ENCODE results near the gene SKAP1. TPM values are rescaled to one million over a fixed set of nuclear protein-coding genes. Genes with fewer than 3 reads are reported as not detected.

SKAP1 gene
- total RNA-seq, 1 donor from 2014 or later = 5.1 TPM

DNA sequence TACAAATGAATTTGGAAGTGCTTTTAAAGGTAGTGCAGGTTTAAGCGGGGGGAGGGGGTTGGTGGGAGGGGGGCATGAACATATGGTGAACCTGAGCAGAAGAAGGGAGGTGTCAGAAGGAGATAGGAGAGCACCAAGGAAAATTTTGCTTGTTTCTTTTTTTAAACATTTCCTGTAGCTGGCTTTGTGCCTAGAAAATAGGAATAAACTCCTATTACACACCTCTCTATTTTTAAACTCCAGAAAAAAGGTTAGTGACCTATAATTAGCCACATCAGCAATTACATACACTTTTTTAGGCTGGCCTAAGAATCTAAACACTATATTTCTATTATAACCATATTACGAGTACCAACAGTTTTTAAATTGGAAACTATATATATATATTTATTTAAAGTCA is 159.1 kb downstream of the SKAP1 start:
- no peak overlapping the region for H3K4me3 ChIP-seq
- no peaks in the 10 kb centered on the region for H3K36me3 ChIP-seq
- TF ChIP-seq, protein P1, sequence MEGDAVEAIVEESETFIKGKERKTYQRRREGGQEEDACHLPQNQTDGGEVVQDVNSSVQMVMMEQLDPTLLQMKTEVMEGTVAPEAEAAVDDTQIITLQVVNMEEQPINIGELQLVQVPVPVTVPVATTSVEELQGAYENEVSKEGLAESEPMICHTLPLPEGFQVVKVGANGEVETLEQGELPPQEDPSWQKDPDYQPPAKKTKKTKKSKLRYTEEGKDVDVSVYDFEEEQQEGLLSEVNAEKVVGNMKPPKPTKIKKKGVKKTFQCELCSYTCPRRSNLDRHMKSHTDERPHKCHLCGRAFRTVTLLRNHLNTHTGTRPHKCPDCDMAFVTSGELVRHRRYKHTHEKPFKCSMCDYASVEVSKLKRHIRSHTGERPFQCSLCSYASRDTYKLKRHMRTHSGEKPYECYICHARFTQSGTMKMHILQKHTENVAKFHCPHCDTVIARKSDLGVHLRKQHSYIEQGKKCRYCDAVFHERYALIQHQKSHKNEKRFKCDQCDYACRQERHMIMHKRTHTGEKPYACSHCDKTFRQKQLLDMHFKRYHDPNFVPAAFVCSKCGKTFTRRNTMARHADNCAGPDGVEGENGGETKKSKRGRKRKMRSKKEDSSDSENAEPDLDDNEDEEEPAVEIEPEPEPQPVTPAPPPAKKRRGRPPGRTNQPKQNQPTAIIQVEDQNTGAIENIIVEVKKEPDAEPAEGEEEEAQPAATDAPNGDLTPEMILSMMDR (IDR thresholded peaks at IDR 0.05) = no peak
- ATAC-seq (no peak), DNase-seq (no peak)
- H3K4me1 ChIP-seq = no peaks in the 10 kb centered on the region
- H3K27me3 ChIP-seq = peaks cover 7% of the 10 kb centered on the region
- H3K27ac ChIP-seq = no peak overlapping the region
- no peaks in the 10 kb centered on the region for H3K9me3 ChIP-seq
- intact Hi-C loops (cut with DNase I) = no loop called here

DNA sequence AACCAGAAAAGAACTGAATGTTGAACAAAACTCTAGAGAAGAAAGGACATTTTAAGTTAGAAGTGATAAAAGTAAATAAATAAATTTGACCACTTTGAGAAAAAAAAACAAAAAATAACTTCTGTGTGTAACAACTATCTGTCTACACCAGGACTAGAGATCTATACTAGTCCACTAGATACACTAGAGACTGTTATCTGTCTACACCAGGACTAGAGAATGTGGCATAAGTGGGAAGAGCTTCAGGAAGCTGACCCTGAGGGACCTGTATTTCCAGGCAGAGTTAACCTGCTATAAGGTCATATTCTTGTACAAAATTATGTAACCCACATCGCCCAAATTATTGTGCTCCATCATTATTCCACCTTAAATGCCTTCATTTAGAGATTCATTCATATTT is 160.8 kb downstream of the SKAP1 start:
- no peaks in the 10 kb centered on the region for H3K36me3 ChIP-seq
- no peak for DNase-seq
- no peak overlapping the region for H3K27ac ChIP-seq
- TF ChIP-seq, protein P1 (IDR thresholded peaks at IDR 0.05) = no peak
- no peaks in the 10 kb centered on the region for H3K9me3 ChIP-seq
- peaks cover 7% of the 10 kb centered on the region for H3K27me3 ChIP-seq
- intact Hi-C loops (cut with DNase I) = no loop called here
- ATAC-seq = no peak
- peaks cover 4% of the 10 kb centered on the region for H3K4me1 ChIP-seq
- no peak overlapping the region for H3K4me3 ChIP-seq

DNA sequence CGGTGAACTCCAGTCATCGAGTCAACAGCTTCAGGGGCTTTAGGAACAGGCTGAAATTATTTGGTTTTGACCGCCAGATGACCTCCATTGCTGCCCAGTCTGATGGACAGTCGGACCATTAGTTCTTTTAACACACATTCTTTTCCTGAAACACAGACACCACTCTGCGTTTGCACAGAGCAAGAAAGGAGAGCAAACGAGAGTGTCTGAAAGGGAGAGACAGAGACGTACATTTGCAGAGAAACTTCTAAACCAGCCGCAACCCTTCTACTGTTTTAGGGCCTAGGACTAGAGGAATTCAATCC is 166.3 kb downstream of the SKAP1 start:
- Histone ChIP-seq H3K36me3 (no peaks in the 10 kb centered on the region), H3K4me3 (no peak overlapping the region), H3K27me3 (no peaks in the 10 kb centered on the region), H3K27ac (no peak overlapping the region), H3K9me3 (no peaks in the 10 kb centered on the region), H3K4me1 (peaks cover 4% of the 10 kb centered on the region)
- intact Hi-C loops (cut with DNase I) = no loop called here
- TF ChIP-seq, protein P1 (IDR thresholded peaks at IDR 0.05) = no peak
- ATAC-seq = no peak
- DNase-seq = no peak

DNA sequence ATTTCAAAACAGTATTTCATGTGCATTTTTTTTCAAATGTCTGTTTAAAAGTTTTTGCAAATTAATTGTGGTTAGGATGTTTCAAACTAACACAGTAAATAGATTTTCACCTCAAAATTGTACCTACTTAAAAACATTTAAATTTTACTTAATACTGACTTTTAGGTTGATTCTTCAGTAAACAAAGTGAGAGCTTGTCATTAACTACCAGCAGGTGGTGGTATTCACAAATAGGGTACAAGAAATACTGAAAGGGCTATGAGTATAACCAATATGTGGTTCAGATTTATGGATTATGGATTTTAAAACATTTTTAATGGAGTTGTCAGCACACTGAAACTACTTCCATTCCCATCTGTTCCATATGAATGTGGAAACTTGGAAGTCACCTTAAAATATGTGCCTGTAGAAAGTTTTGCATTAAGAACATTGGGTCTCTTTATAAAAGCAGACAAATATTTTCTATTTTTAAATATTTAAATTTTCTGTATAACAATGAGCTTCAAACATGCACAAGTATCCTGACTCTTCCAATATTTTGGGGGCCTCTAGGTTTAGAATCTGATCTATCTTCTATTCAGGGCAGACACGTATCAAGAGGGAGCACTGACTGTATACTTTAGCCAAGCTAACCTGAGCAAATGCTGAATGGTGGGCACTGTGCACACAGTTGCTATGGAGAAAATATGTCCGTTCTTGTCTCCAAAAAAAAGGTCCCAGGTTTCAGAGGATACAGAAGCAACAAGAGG is 166.9 kb downstream of the SKAP1 start:
- H3K4me1 ChIP-seq = peaks cover 4% of the 10 kb centered on the region
- DNase-seq = no peak
- H3K9me3 ChIP-seq = no peaks in the 10 kb centered on the region
- no peak for ATAC-seq
- no peak overlapping the region for H3K4me3 ChIP-seq
- no peaks in the 10 kb centered on the region for H3K36me3 ChIP-seq
- no peaks in the 10 kb centered on the region for H3K27me3 ChIP-seq
- TF ChIP-seq, protein P1 (IDR thresholded peaks at IDR 0.05) = peak; percentile 42
- intact Hi-C loops (cut with DNase I) = no loop called here
- H3K27ac ChIP-seq = no peak overlapping the region

DNA sequence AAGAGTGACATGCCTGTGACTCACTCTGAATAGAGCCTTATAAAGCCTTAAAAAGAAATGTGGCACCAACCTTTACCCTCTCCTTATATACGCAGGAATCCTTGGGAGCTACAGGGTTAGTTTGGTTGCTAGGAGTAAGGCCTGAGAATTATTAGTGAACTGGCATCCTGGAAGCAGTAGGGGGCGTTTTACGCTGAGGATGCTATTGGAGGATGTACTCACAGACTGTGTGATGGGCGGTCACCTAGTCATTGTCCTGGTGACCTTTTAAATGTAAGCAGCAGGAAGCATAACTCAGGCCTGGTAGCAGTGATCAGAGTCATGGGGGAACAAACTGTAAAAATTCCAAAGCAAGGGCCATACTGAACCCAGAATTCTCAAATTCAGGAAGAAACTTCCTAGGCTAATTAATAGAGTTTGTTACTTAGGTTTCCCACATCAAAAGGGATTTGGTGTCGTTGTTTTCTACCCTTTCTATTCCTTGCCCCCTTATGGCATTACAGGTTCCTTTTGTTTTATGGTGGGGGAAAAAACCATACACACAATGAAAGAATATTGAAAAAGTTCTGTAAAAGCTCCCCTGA is 168.6 kb downstream of the SKAP1 start:
- no peak overlapping the region for H3K4me3 ChIP-seq
- no peak for DNase-seq
- H3K4me1 ChIP-seq = peaks cover 4% of the 10 kb centered on the region
- TF ChIP-seq, protein P1 (IDR thresholded peaks at IDR 0.05) = peak; percentile 27
- intact Hi-C loops (cut with DNase I) = no loop called here
- no peaks in the 10 kb centered on the region for H3K36me3 ChIP-seq
- peak; percentile 47 for ATAC-seq
- H3K9me3 ChIP-seq = no peaks in the 10 kb centered on the region
- no peaks in the 10 kb centered on the region for H3K27me3 ChIP-seq
- H3K27ac ChIP-seq = no peak overlapping the region
